Adipocyte (in vitro differentiated cells): Measurements from ENCODE around the gene NEURL3.
A peak's percentile ranks its signal among the peaks of the same experiment; 100 is the strongest.
"Not testable (repeated sequence)": the region's sequence is repeated elsewhere in the genome, so short reads cannot be mapped to it uniquely, and the experiment has no call there.

Experiments used
- DNase-seq: peaks from one replicate; pipeline ENCODE4 v3.0.0-alpha.2; 2015; ENCODE audit warnings: low read depth
- H3K27me3 ChIP-seq: replicated peaks from 2 replicates; pipeline ENCODE4 v1.7.0; 2013; ENCODE audit warnings: mild to moderate bottlenecking, low read length, moderate library complexity; ENCODE audit not compliant: control insufficient read depth, insufficient read depth
- H3K36me3 ChIP-seq: 2 replicates; pipeline ENCODE4 v1.7.0; 2013; ENCODE audit warnings: low read length, mild to moderate bottlenecking, moderate library complexity; ENCODE audit not compliant: control insufficient read depth, insufficient read depth, severe bottlenecking
- H3K4me1 ChIP-seq: 2 replicates; pipeline ENCODE4 v1.7.0; 2013; ENCODE audit warnings: mild to moderate bottlenecking, low read length, moderate library complexity; ENCODE audit not compliant: control insufficient read depth, insufficient read depth
- H3K4me3 ChIP-seq: 2 replicates; pipeline ENCODE4 v1.7.0; 2013; ENCODE audit warnings: mild to moderate bottlenecking, low read length, moderate library complexity
- H3K9ac ChIP-seq: 2 replicates; pipeline ENCODE4 v1.7.0; 2013; ENCODE audit warnings: mild to moderate bottlenecking, low read length, moderate library complexity
- H3K9me3 ChIP-seq: 2 replicates; pipeline ENCODE4 v1.7.0; 2013; ENCODE audit warnings: mild to moderate bottlenecking, low read length, moderate library complexity; ENCODE audit not compliant: control insufficient read depth

NEURL3 gene, protein sequence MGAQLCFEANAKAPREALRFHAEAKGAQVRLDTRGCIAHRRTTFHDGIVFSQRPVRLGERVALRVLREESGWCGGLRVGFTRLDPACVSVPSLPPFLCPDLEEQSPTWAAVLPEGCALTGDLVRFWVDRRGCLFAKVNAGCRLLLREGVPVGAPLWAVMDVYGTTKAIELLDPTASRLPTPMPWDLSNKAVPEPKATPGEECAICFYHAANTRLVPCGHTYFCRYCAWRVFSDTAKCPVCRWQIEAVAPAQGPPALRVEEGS

DNA sequence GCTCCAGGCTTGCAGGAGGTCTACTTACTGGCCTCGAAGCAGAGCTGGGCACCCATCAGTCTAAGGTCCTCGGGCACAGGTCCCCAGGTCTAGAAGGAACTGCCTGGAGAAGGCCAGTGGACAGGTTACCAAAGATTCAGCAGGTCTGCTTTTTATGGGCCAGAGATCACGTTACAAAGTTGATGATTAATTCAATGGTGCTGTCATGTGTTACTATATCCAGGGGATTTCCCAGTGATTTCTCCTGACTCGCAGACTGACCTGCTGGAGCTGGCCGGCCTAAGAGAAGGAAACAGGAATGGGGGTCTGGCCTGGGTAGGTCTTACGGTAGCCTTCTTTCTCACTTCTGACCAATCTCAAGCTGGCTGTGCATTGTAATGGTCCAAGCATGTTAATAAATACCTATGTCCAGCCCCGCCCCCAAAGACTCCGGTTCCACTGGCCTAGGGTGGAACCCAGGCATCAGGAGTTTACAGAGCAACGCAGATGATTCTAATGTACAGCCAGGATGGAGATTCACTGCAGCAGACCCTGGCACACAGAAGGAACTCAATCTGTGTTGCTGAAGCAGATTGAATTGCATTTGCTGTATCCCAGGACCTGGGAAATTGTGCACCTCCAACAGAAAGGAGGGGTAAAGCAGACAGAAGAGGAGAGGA is at the start of gene NEURL3:
Gene NEURL3 (minus strand): TSS at position 127 of the 659 bp plus-strand sequence. CDS start 71 bp downstream, at position 56.
- peak; percentile 40 for DNase-seq
- Histone ChIP-seq H3K9ac (no peak within 1 kb of the TSS), H3K27me3 (peaks cover 28% of the 10 kb centered on the region), H3K4me3 (no peak within 1 kb of the TSS), H3K36me3 (no peaks in the 10 kb centered on the region), H3K4me1 (peaks cover 3% of the 10 kb centered on the region), H3K9me3 (no peaks in the 10 kb centered on the region)

DNA sequence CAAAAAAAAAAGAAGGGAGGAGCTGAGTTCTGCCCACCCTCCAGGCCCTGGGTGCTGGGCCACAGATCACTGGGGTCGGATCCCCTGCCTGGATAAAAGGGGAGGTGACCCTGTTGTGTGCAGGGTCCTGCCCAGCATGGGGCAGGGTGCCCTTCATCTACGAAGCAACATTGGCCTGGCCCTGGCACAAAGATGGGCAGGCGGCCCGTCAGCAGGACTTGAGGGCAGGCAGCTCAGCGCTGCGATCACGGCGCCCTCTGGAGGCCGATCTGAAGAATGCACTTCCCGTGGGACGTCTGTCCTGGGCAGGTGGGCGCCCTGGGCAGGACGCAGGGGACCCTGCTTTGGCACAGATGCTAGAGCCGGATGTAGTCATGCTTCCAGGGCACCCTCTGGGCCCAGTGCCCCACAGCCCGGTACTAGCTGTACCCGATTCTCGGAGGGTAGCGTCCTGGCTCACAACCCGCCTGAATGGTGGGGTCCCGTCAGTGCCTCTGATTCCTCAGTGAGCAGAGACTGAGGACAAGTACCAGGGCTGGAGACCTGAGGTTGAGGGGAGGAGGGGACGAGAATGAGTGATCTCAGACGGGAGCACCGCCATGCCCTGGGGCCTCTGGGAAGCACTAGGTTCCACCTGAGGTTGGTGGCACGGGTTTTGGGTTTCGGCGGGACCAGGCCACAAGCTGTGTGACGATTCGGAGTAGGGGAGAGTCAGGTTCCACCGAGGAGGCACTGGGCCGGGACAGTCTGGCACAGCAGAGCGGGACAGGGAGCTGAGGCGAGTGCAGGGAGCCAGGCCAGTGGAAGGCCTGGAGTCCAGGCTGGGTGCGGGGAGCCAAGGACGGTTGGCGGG is 49.4 kb upstream of the NEURL3 start:
- Histone ChIP-seq H3K4me3 (no peak overlapping the region), H3K4me1 (peaks cover 2% of the 10 kb centered on the region), H3K9ac (no peak overlapping the region), H3K27me3 (no peaks in the 10 kb centered on the region), H3K9me3 (no peaks in the 10 kb centered on the region), H3K36me3 (peaks cover 17% of the 10 kb centered on the region)
- peak; percentile 82 for DNase-seq

DNA sequence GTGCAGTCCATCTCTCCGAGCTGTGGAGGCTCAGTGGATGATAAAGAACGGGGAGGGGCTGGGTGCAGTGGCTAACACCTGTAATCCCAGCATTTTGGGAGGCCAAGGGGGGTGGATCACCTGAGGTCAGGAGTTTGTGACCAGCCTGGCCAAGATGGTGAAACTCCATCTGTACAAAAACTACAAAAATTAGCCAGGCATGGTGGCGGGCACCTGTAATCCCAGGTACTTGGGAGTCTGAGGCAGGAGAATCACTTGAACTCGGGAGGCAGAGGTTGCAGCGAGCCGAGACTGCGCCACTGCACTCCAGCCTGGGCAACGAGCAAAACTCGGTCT is 48.8 kb upstream of the NEURL3 start:
- H3K9me3 ChIP-seq, H3K4me1 ChIP-seq, H3K27me3 ChIP-seq, H3K9ac ChIP-seq, DNase-seq, H3K4me3 ChIP-seq: not testable (repeated sequence)
- H3K36me3 ChIP-seq = peaks cover 20% of the 10 kb centered on the region

DNA sequence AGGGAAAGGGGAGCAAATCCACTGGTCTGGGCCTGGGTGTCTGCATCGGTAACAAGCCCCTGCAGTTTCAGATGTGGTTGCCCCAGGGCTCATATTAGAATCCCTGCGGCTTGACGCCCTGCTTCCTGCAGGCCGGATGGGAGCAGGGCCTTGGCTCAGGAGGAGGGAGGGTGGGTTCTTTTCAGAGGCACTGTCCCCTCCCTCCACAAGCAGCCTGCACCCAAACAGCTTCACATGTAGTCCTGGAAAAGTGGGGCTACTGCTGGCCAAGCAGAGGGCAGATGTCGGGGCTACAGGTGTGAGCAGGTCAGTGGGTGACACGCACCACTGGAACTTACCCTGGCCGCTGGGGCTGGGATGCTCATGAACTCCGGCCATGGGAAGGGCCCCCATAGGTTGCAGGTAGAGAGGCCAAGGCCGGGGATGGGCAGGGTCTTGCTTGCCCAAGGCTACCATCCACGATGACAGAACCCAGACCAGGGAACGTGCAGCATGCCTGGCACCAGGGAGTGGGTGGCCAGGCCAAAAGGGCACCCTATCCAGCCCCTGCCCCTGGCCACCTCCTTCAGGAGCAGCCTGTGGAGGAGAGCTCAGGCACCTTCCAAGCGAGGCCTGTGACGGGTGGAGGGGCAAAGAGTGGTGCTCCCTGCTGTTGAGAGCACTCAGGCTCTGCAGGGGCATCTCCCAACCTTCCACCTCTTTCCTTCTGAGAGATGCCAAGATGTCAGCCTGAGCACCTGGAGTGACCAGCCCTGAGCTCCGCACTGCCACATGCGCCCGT is 48.2 kb upstream of the NEURL3 start:
- peaks cover 22% of the 10 kb centered on the region for H3K36me3 ChIP-seq
- H3K27me3 ChIP-seq = no peaks in the 10 kb centered on the region
- no peak overlapping the region for H3K9ac ChIP-seq
- H3K4me3 ChIP-seq = no peak overlapping the region
- no peaks in the 10 kb centered on the region for H3K9me3 ChIP-seq
- DNase-seq = no peak
- peaks cover 3% of the 10 kb centered on the region for H3K4me1 ChIP-seq

DNA sequence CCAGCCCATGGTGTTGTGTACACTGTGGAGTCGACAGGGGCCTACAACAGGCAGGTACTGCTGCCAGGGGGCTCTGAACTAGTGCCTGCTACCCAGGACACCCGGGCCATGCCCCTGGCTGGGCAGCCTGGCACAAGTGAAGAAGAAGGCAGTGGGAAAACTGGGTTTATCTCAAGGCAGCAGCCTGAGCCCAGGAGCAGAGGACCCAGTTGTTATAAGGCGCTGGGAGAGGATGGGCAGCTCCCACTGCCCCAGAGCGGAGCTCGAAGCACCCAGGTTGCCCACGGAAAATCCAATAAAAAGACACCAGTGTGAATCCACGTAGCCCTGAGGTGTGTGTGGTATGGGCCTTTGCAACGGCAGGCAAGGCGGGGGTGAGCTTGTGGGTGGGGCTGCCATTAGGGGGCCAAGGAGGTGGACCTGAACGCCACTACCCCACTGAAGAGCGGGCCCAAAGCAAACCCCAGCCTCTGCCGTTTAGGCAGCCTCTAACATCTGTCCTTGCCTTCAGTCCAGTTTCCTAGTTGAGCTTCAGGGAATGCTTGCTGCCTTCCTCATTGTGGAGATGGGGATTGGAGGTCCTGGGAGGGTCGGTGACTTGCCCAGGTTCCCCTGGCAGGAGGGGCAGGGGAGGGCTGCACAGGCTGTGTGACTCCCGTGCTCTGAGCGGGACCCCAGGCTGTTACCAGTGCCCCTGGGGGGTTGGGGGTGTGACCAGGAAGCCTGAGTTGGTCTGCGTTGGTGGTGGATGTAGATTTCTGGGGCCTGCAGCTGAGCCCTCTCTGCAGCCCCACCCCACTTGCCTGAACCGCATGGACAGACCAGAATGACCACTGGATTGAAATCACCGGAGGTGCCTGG is 47.4 kb upstream of the NEURL3 start:
- Histone ChIP-seq H3K27me3 (no peaks in the 10 kb centered on the region), H3K9ac (no peak overlapping the region)

DNA sequence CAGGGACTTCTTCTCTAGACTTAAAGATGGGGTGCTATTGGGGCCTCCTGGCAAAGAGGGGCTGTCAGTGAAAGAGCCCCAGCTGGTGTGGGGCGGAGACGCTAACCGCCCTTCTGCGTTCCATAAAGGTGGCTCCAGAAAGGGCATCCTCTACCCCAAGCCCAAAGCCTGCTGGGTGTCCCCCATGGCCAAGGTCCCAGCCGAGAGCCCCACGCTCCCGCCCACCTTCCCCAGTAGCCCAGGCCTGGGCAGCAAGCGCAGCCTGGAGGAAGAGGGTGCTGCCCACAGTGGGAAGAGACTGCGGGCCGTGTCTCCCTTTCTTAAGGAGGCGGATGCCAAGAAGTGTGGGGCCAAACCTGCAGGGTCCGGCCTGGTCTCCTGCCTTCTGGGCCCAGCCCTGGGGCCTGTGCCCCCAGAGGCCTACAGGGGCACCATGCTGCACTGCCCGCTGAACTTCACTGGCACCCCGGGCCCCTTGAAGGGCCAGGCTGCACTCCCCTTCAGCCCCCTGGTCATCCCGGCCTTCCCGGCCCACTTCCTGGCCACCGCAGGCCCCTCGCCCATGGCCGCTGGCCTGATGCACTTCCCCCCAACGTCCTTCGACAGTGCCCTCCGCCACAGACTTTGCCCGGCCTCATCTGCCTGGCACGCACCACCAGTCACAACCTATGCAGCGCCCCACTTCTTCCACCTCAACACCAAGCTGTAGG is 46.6 kb upstream of the NEURL3 start:
- Histone ChIP-seq H3K4me3 (no peak overlapping the region), H3K9me3 (no peaks in the 10 kb centered on the region), H3K9ac (no peak overlapping the region), H3K36me3 (peaks cover 22% of the 10 kb centered on the region), H3K4me1 (peaks cover 3% of the 10 kb centered on the region), H3K27me3 (no peaks in the 10 kb centered on the region)
- DNase-seq = no peak

More for the DNA sequence above, 47.4 kb upstream of the NEURL3 start:
- no peak for DNase-seq
- Histone ChIP-seq H3K9me3 (no peaks in the 10 kb centered on the region), H3K36me3 (peaks cover 22% of the 10 kb centered on the region), H3K4me1 (peaks cover 3% of the 10 kb centered on the region), H3K4me3 (no peak overlapping the region)

DNA sequence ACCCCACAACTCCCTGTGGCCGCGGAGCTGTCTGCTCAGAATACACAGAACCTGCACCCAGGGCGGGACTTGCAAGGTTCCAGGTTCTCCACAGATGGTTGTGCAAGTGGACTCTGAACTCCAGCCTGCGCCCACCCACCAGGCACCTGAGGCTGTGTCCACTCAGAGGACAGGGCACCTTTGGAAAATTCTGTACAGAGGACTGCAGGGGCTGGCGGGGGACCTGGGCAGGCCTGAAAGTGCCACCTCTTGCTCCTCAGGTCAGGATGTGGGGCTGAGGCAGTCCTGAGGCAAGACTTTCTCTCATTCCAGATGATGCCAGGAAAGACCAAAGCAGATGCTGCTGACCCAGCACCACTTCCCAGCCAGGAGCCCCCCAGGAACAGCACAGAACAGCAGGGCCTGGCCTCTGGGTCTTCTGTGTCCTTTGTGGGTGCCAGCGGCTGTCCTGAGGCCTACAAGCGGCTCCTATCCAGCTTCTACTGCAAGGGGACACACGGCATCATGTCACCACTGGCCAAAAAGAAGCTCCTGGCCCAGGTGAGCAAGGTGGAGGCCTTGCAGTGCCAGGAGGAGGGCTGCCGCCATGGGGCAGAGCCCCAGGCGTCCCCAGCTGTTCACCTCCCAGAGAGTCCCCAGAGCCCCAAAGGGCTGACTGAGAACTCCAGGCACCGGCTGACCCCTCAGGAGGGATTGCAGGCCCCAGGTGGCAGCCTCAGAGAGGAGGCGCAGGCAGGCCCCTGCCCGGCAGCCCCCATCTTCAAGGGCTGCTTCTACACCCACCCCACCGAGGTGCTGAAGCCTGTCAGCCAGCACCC is 45.8 kb upstream of the NEURL3 start:
- Histone ChIP-seq H3K9ac (no peak overlapping the region), H3K9me3 (no peaks in the 10 kb centered on the region), H3K36me3 (peaks cover 22% of the 10 kb centered on the region), H3K4me1 (peaks cover 3% of the 10 kb centered on the region), H3K4me3 (no peak overlapping the region), H3K27me3 (no peaks in the 10 kb centered on the region)
- no peak for DNase-seq

DNA sequence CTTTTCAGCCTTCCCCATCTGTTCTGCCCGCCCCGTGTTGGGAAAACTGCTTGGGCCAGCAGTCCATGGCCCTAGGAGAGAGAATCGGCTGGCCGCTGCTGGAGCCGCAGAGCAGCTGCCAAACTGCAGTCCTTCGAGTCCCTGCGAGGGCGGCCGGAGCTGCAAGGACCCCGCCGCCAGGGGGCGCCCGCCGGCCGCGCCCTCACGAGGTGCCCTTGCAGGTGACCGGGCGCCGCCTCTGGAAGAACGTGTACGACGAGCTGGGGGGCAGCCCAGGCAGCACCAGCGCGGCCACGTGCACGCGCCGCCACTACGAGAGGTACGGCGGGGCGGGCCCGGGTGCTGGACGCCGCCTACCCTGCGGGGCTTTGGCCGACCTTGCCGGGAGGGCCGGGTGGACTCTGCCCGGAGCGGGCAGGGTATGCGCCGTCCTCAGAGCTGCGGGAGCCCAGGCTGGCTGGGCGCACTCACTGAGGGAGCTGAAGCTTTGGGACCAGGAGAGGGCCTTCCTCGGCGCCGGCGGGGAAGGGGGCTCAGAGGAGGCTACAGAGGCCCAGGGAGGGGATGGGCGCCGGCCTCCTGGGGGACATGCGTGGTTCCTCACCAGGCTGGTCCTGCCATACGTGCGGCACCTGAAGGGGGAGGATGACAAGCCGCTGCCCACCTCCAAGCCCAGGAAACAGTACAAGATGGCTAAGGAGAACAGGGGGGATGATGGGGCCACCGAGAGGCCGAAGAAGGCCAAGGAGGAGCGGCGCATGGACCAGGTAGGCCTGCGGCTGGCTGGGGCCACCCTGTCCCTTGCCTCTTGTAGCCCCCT is 45.0 kb upstream of the NEURL3 start:
- no peaks in the 10 kb centered on the region for H3K9me3 ChIP-seq
- H3K4me1 ChIP-seq = peaks cover 3% of the 10 kb centered on the region
- H3K9ac ChIP-seq = no peak overlapping the region
- peaks cover 22% of the 10 kb centered on the region for H3K36me3 ChIP-seq
- no peak for DNase-seq
- H3K27me3 ChIP-seq = no peaks in the 10 kb centered on the region
- H3K4me3 ChIP-seq = no peak overlapping the region

DNA sequence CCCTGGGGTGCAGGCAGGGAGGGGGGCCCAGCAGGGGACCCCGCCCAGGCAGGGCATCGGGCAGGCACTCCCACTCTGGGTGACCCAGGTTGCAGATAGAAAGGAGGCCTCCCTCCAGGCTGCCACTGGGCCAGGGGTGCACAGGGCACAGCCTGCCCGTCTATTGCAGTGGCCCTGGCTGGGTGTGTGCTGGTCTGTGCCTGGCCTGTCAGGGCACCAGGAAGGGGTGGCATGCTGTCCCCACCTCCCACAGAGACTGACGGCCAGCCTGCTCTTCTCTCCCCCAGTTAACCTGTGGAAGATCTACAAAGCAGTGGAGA is 44.3 kb upstream of the NEURL3 start:
- no peak for DNase-seq
- no peaks in the 10 kb centered on the region for H3K27me3 ChIP-seq
- peaks cover 22% of the 10 kb centered on the region for H3K36me3 ChIP-seq
- no peak overlapping the region for H3K4me3 ChIP-seq
- H3K9me3 ChIP-seq = no peaks in the 10 kb centered on the region
- peaks cover 3% of the 10 kb centered on the region for H3K4me1 ChIP-seq
- no peak overlapping the region for H3K9ac ChIP-seq
